ENCODE results near the gene CXCL17. TPM values are rescaled to one million over a fixed set of nuclear protein-coding genes. Genes with fewer than 3 reads are reported as not detected.
"Not testable (repeated sequence)": the region's sequence is repeated elsewhere in the genome, so short reads cannot be mapped to it uniquely, and the experiment has no call there.

The CXCL17 gene, protein sequence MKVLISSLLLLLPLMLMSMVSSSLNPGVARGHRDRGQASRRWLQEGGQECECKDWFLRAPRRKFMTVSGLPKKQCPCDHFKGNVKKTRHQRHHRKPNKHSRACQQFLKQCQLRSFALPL
- 159 TPM for total RNA-seq
- long read RNA-seq, transcript CXCL17-202 (4 exons, 1,172 nt) = major isoform, 80 of 92 reads
- long read RNA-seq, partial matches to known transcripts = 5 of 92 reads
- long read RNA-seq, other reads (novel, unspliced or antisense) = 7 of 92 reads

GRCh38 chr19:42442833-42443232, at the start of gene CXCL17:
Gene CXCL17 (minus strand): TSS chr19:42442946. CDS start chr19:42442832, 114 bp downstream.
- Histone ChIP-seq H3K27me3 (ENCODE audit: low read depth) (no peaks in the 10 kb centered on the region), H3K4me1 (peaks cover 29% of the 10 kb centered on the region), H3K9me3 (no peaks in the 10 kb centered on the region), H3K27ac (peak within 1 kb of the TSS; percentile 77), H3K4me3 (peak within 1 kb of the TSS; percentile 34), H3K36me3 (no peaks in the 10 kb centered on the region)
- intact Hi-C loops (cut with DNase I) = no loop called here
- DNase-seq (no peak), ATAC-seq (peak; percentile 73 to 77)
- no peak for TF ChIP-seq CTCF (IDR thresholded peaks at IDR 0.05)

DNA sequence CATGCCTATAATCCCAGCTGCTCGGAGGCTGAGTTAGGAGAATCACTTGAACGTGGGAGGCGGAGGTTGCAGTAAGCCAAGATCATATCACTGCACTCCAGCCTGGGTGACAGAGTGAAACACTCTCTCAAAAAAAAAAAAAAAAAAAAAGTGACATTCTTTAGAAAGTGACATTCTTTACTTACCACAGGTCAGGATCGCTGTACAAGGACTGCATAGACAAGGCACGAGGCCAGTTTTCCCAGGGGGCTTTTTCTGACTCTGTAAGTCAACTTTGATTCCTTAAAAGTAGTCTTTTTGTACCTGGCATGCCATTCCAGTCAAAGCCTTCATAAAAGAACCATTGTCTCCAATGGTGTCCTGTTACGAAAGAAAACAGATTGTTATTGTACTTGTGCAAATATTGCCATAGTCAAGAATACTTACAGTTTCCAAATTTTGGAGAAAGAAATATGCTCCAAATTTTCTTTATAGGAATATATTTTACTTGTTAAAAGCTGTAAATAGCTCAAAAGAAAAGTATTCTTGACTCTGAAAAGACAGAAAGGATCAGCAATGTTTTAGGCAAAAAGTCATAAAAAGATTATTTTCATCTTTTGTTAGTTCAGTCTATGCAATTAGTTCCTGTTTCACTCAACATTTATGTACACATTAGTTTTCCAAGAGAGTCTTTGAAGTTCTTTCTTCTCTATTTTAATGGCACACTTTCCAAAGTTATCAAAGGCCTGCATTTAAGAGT, 46.2 kb upstream of the CXCL17 start:
- Histone ChIP-seq H3K4me1 (no peaks in the 10 kb centered on the region), H3K27ac (no peak overlapping the region), H3K27me3 (ENCODE audit: low read depth) (no peaks in the 10 kb centered on the region), H3K36me3 (no peaks in the 10 kb centered on the region), H3K9me3 (no peaks in the 10 kb centered on the region), H3K4me3 (no peak overlapping the region)
- ATAC-seq = no peak
- no peak for TF ChIP-seq CTCF (IDR thresholded peaks at IDR 0.05)
- intact Hi-C loops (cut with DNase I) = no loop called here
- no peak for DNase-seq

DNA sequence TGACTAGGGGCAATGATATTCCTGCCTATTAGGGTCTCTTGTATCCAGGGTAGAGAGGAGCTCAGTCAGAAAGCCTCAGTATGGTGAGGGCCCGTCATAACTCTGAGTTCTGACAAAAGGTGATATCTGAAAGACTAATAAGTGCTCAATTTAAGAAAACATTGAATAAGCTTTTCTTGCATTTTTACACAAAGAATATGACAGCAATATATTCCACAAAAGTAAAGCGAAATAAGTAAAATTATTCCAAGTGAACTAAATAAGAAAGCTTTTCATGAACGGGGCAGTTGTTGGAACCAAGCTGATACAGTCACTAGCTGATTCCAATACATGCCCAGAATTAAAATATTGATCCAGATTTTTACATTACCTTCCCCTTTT, 45.0 kb upstream of the CXCL17 start:
- no peaks in the 10 kb centered on the region for H3K27me3 ChIP-seq (ENCODE audit: low read depth)
- ATAC-seq (no peak), DNase-seq (no peak)
- no peak overlapping the region for H3K27ac ChIP-seq
- no peaks in the 10 kb centered on the region for H3K9me3 ChIP-seq
- no peaks in the 10 kb centered on the region for H3K36me3 ChIP-seq
- no peaks in the 10 kb centered on the region for H3K4me1 ChIP-seq
- H3K4me3 ChIP-seq = no peak overlapping the region
- TF ChIP-seq CTCF (IDR thresholded peaks at IDR 0.05) = no peak
- intact Hi-C loops (cut with DNase I) = no loop called here

GRCh38 chr19:42487032-42487797, 44.5 kb upstream of the CXCL17 start:
- DNase-seq = no peak
- Histone ChIP-seq H3K4me3 (no peak overlapping the region), H3K27ac (no peak overlapping the region), H3K9me3 (no peaks in the 10 kb centered on the region), H3K27me3 (ENCODE audit: low read depth) (no peaks in the 10 kb centered on the region), H3K4me1 (no peaks in the 10 kb centered on the region), H3K36me3 (no peaks in the 10 kb centered on the region)
- TF ChIP-seq CTCF (IDR thresholded peaks at IDR 0.05) = no peak
- intact Hi-C loops (cut with DNase I) = no loop called here
- ATAC-seq = no peak

GRCh38 chr19:42485036-42485435, 42.3 kb upstream of the CXCL17 start:
- H3K9me3 ChIP-seq; DNase-seq; H3K36me3 ChIP-seq; H3K27ac ChIP-seq; H3K4me3 ChIP-seq; intact Hi-C loops (cut with DNase I); H3K27me3 ChIP-seq (ENCODE audit: low read depth); ATAC-seq: not testable (repeated sequence)
- H3K4me1 ChIP-seq = peaks cover 17% of the 10 kb centered on the region
